GM19035 (cell line): ENCODE data around the gene LRRC70.
"Not testable (repeated sequence)": the region's sequence is repeated elsewhere in the genome, so short reads cannot be mapped to it uniquely, and the experiment has no call there.

Experiments used
- ATAC-seq: cut with Tn5 transposase; IDR thresholded peaks from one replicate; pipeline ENCODE4 v1.9.1; 2021; ENCODE audit not compliant: unreplicated experiment

LRRC70 gene, protein sequence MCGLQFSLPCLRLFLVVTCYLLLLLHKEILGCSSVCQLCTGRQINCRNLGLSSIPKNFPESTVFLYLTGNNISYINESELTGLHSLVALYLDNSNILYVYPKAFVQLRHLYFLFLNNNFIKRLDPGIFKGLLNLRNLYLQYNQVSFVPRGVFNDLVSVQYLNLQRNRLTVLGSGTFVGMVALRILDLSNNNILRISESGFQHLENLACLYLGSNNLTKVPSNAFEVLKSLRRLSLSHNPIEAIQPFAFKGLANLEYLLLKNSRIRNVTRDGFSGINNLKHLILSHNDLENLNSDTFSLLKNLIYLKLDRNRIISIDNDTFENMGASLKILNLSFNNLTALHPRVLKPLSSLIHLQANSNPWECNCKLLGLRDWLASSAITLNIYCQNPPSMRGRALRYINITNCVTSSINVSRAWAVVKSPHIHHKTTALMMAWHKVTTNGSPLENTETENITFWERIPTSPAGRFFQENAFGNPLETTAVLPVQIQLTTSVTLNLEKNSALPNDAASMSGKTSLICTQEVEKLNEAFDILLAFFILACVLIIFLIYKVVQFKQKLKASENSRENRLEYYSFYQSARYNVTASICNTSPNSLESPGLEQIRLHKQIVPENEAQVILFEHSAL

DNA sequence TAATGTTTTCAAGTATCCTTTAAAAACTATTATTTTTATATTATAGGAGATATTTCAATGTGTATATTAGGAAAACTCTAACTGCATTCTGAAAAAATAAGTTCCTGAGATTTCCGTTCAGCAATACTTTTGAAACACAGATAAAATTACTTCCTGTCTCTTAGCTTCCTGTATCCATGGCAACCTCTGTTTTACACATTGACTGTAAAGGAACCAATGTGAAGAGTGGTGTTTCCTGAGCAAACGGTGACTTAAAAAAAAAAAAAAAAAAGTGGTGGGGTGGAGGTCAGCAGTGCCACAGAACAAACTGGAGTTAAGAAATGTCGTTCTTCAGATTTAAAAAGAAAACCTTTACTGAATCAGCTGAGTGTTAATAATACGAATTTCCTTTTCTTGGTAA is at the start of gene LRRC70:
LRRC70 (plus strand) TSS at position 280 of the 400 bp plus-strand sequence. CDS start 620 bp downstream, outside the sequence.
- ATAC-seq = peak; percentile 83

DNA sequence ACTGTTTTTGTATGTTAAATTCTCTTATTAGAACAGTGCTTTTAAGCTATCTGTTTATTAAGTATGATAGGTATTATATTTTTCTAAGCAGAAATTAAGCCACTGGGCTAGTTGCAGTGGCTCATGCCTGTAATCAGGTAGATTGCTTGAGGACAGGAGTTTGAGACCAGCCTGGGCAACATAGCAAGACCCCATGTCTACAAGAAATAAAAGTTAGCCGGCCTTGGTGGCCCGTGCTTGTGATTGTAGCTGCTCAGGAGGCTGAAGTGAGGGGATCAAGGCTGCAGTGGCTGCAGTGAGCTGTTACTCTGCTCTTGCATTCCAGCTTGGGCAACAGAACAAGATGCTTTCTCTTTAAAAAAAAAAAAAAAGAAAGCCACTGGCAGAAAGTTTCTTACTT is 45.0 kb upstream of the LRRC70 start:
- ATAC-seq = no peak

DNA sequence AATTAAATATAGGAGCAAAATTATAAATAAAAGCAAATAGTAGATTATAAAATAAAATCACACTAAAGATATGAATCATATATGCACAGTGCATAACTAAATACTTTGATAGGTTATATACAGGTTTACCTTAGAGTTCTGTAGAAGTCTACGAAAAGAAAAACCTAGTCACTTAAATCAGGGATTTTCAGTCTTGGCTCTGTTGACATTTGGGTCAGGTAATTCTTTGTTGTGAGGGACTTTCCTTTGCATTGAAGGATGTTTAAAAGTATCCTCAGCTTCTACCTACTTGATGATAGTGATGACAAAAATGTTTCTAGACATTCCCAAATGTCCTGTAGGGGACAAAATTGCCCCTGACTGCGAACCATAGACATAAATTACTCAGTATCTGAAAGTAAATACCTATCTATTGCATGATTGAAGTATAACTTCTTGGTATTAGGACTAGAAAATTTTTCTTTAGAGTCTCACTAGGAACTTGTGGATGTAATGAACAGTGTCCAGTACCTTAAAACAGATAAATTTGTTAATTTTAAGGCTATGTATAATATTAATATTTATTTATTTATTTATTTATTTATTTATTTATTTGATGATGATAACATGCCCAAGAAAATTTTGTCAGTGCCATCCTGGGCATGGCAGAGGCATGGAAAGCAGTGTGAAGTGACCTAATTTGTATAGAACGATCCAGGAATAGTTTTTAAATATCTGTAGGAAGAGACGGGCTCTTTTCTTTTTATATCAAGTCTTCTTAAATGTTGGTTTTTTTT is 44.0 kb upstream of the LRRC70 start:
- no peak for ATAC-seq

DNA sequence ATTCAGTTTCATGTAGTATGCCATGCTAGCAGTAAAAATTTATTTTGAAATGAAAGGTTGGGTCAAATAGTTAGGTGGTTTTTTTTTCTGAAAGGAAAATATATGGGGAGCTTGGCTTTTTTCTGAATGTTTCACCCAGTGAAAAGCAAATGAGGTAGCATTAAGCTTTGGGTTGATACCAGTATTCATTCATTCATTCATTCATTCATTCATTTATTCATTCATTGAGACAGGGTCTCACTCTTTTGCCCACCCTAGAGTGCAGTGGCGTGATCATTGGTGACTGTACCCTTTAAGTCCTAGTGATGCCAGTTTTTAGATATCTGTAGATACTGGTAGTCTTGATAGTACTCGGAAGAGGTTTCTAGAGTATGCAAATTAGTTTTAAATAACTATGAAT is 42.4 kb upstream of the LRRC70 start:
- ATAC-seq = no peak

DNA sequence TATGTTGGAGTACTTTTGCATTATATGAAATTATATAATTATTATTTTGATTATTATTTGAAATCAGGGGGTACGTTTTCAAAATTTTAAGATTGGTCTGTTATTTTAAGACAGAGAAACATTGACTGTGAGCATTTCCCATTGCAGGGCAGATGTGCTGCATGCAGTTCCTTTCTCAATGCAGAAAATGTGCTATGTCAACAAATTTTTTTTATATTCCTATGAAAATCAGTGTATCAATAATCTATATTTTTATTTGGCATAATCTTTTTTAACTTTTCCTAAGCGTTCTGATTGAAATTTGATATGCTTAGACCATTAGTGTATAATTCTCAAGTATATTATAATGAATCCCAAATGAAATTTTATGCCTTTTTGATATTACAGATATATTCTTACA is 41.8 kb upstream of the LRRC70 start:
- ATAC-seq = no peak

DNA sequence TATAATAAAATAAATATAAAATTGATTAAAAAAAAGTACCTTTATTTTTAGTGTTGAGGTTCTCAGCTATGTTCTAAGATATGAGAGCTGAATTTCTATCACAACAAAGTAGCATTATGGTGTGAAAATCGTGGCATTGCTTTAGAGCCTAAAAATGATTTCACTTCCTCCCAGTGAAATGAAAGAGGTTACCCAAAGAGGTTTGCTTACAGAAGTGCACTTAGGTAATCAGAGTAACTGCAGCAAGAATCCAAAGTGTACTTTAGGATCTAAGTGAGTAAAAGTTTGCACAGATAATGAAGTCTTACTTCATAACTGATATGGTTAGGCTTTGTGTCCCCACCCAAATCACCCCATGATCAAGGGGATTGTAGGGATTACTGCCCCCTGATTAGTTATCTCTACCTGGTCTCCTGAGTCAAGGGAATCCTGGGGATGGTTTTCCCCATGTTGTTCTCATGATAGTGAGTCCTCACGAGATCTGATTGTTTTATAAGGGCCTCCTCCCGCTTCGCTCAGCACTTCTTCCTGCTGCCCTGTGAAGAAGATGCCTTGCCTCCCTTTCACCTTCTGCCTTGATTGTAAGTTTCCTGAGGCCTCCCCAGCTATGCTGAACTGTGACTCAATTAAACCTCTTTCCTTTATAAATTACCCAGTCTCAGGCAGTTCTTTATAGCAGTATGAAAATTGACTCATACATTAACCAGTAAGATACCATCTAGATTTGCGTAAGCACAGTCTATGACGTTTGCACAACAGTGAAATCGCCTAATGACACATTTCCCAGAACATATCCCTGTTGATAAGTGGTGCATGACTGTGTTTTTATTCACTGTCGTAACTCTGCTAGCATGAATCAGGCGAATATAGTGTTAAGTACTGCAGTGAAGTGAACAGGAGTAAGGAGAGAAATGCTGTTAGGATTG is 40.3 kb upstream of the LRRC70 start:
- no peak for ATAC-seq

DNA sequence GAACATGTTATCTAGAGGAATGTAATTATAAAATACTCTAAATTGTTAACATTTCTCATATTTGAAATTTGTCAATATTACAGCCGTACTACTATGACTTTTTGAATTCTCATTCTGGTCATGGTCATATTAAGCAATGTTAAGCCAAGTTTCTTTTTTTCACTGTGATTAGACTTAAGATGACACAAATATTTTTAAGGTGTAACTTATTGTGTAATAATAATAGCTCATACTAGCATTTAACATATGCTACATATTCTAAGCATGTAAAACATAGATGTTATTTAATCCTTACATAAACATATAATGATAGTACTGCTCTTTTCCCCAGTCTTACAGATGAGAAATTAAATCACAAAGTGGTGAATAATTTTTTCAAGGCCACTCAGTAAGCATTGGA is 35.9 kb upstream of the LRRC70 start:
- ATAC-seq = no peak

DNA sequence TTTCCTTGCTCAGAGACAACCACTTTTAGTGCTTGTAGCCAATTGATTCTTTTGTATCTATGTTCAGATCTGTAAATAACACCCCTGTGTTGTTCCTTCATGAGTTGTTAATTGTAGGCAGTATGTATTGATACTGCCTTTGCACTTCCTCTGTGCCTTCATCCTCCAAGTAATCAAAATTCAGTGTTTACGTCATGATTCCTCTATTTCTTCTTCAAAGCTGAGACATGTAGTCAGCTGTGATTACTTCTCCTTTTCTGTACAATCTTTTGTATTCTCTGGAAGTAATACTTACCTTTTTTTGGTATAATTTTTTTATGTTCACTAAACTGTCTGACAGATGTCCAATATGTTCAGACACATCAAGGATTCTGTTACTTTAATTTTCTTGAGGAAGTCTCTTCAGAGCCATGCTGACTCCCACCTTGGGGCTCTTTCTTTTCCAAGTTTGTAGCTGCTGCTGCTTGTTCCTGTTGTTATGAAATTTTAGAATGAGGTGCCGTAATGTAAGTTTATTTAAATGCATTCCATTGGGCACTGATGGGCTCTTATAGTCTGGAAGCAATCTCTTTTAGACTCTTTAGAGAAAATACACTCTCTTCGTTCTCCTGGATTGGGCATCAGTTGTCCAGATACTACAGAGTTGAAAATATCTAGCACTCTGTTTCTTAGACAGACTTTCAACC is 30.5 kb upstream of the LRRC70 start:
- ATAC-seq = no peak

DNA sequence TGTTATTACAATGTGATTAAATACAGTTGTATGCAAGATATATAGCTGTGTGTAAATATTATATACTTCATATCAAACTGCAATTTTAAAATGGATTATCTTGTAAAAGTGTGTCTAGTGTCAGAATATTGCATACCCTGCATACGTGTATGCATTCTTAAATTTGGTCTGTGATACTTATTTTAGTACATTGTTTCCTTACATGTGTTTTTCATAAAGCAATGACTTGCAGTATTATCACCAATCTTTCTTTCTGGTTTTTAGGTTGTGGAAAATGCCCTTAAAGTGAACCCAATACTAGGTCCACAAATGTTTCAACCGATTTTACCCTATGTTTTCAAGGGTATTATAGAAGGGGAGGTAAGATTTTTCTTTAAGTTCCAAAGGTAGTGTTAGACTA is 28.5 kb upstream of the LRRC70 start:
- no peak for ATAC-seq

DNA sequence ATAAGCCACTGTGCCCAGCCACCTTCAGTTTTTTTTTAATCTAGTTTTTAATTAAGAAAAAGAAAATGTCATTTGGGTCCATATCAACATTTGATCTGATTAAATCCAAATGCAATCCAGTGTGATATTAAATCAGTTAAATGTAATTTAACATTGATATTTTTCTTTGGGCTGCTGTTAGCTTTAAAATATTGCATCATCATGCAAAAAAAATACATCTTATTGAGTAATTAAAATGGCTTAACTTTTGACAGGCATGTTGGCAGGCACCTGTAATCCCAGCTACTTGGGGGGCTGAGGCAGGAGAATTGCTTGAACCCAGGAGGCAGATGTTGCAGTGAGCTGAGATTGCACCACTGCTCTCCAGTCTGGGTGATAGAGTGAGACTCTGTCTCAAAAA is 22.7 kb upstream of the LRRC70 start:
- no peak for ATAC-seq

DNA sequence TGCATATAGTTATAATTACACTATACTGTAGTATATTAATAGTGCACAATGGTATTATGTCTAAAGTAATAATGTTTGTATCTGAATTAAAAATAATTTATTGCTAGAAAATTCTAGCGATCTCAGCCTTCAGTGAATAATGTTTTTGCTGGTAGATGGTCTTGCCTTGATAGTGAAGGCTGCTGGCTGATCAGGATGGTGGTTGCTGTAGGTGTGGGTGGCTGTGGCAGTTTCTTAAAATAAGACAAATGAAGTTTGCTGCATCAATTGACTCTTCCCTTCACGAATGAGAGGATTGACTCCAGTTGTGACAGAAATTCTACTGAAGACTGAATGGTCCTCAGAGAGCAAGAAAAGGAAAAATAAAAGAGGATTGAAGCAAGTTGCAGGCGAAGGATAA is 19.7 kb upstream of the LRRC70 start:
- no peak for ATAC-seq

DNA sequence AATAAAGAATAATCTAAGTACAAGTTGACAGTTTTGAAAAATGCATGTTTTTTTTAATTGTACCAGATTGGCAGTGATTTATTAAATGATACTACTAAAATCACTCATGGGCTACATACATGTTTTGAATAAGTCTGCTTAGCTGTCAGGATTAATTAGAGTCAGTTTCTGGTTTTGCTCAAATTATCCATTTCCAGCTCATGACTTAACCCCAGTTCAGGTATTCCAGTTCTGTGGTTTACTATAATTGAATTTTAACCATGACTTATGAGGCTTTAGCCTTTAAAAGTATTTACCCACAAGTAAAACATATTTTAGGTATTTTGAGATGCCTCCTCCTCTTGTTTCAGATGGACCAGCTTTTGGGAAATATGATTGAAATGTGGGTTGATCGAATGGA is 17.8 kb upstream of the LRRC70 start:
- no peak for ATAC-seq

DNA sequence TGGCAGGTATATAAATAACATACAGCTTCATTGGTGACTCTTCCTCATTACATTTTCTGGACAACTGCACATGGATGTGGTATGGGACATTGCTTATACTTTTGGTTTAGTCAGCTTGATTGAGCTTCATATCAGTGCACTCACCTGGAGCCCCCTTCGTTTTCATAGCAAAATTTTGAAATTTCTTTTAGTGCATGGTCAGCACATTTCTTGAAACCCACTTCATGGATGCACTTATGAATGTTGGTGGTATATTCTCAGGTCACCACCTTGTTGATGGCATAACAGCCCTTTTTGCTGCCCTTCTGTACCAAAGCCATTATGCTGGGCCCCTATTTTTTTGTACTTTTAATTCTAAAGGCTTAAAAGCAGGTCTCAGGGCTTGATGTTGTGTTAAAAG is 16.7 kb upstream of the LRRC70 start:
- ATAC-seq = no peak

DNA sequence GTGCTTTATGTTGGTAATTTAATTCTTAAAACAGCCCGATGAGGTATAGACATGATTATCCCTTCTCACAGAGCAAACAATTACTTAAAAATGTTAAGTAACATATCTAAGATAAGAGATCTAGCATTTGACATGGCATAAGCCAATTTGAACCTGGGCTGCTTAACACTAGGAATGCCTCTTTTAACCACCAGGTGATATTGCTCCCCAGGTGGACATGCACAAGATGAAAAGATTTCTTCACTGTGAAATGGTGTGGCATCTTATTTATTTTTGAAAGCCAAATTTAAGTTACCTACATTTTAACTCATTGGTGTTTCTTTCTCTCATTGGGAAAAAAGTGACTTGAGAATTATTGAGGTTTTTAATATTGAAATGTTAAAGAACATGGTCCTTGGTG is 15.8 kb upstream of the LRRC70 start:
- ATAC-seq = no peak

DNA sequence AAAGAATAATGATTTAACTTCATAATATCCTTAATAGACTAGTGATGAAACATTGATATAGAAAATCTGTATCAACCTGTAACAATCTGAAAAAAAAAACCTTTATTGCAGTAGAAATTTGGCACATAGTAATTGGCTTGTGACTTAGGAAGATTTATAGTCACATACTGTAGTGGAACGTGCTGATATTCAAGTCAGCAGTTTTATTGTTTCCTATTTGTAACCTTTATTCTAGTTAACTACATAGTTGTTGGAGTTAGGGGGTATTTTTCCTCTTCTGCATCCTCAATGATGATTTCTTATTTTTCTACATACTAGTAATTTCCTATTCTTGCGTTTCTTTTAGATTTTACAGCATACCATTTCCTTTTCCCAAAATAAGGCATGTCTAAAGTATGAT is 14.5 kb upstream of the LRRC70 start:
- no peak for ATAC-seq

DNA sequence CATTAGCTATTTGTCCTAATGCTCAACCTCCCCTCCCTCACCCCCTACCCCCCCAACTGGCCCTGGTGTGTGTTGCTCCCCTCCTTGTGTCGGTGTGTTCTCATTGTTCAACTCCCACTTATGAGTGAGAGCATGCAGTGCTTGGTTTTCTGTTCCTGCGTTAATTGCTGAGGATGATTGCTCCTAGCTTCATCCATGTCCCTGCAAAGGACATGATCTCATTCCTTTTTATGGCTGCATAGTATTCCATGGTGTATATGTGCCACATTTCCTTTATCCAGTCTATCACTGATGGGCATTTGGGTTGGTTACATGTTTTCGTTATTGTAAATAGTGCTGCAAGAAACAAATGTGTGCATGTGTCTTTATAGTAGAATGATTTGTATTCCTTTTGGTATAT is 12.9 kb upstream of the LRRC70 start:
- not testable (repeated sequence) for ATAC-seq

DNA sequence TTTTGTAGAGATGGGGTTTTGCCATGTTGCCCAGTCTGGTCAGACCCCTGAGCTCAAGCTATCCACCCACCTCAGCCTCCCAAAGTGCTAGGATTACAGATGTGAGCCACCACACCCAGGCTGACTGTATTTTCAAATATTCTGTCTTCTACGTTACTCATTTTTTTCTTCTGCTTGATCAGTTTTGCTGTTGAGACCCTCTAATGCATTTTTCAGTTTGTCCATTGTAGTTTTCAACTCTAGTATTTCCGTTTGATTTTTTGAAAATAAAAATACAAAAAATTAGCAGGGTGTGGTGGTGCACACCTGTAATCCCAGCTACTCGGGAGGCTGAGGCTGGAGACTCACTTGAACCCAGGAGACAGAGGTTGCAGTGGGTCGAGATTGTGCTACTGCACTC is 10.5 kb upstream of the LRRC70 start:
- ATAC-seq = no peak

DNA sequence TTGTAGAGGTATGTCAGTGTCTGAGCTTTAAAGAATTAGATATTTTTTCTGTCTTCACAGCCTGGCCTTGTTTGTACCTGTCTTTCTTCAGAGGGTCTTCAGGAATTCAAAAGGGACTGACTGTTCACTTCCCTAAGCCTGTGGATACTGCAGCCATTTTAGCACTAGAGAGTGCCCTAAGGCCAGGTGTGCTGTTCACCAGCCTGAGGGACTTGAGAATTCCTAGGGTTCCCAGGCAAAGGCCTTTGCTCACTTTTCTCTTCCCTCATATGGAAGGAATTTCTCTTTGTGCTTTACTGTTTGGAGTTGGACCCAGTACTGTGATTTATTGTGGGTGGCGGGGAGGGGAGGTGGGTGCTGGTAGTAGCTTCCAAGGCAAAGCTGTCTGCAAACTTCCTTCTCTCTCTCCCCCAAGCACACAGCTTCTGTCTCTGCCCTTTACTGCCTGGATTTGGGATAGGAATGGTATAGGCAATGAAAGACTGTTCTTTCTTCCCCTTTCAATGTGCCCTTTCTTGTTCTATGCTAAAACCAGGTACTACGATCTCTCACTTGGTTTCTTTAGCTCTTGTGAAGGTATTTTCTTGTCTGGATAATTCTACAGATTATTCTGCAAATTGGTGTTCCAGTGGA is 9.7 kb upstream of the LRRC70 start:
- no peak for ATAC-seq

DNA sequence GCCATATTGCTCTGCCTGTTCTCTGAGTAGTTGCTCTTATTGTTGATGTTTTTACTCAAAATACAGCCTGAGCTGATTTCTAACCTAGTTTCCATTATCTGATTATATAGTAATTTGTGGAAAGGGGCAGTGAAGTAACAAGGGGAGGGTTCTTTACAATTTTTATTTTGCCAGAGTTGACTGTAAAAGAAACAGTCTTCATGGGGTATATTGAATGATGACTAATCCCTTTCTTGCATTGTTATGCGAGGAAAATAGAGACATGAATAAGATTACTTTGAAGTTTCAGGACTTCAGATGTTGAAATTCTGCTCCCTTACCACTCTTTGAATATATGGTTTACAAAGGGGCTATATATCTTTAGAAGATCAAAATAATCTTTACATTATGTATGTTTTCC is 9.1 kb upstream of the LRRC70 start:
- ATAC-seq = no peak
